Gastroesophageal sphincter (tissue), 4 donors: ENCODE results near the gene TBC1D10A. TPM values are rescaled to one million over a fixed set of nuclear protein-coding genes. Genes with fewer than 3 reads are reported as not detected.
A peak's percentile ranks its signal among the peaks of the same experiment; 100 is the strongest.

ENCODE experiments used
- ATAC-seq: fragments of 150-250 bp; one replicate; pipeline ENCODE4 v1.9.1; 2016; ENCODE audit warnings: mild to moderate bottlenecking, moderate library complexity
- H3K27ac ChIP-seq, 4 donors: fragments of 200-600 bp; sonication (generic) in 3 of 4; 1 replicate in 3 of 4; 2 replicates in 1 of 4; pipeline ENCODE4 v1.5.1; 2016 to 2019
- H3K27me3 ChIP-seq: fragments of 200-600 bp; sonication (generic); one replicate; pipeline ENCODE4 v1.5.1; 2019
- H3K36me3 ChIP-seq, 2 donors: fragments of 200-600 bp; sonication (generic); one replicate each; pipeline ENCODE4 v1.5.1; 2019; ENCODE audit warnings: control low read depth in 1 of 2
- H3K4me1 ChIP-seq, 3 donors: fragments of 200-600 bp; sonication (generic); 1 replicate in 2 of 3; 2 replicates in 1 of 3; pipeline ENCODE4 v1.5.1; 2016 to 2019; ENCODE audit warnings: control low read depth in 2 of 3
- H3K4me3 ChIP-seq, 2 donors: fragments of 200-600 bp; sonication (generic); one replicate each; pipeline ENCODE4 v1.5.1; 2019; ENCODE audit warnings: mild to moderate bottlenecking in 1 of 2, moderate library complexity in 1 of 2
- H3K9me3 ChIP-seq, 3 donors: fragments of 200-600 bp; sonication (generic); one replicate each; pipeline ENCODE4 v1.5.1; 2017 to 2019; ENCODE audit warnings: control low read depth in 2 of 3
- CTCF ChIP-seq, 4 experiments: fragments of 200-600 bp in 2 of 4; fragments of 450-650 bp in 2 of 4; sonication (generic) in 1 of 4; IDR thresholded peaks; one replicate each; pipeline ENCODE4 v1.5.1; 2017 to 2019; ENCODE audit warnings: antibody characterized with exemption in 4 of 4, mild to moderate bottlenecking in 2 of 4, moderate library complexity in 2 of 4
- EP300 ChIP-seq: sonication (generic); formaldehyde crosslinking; IDR thresholded peaks from one replicate; pipeline ENCODE4 v1.6.1; 2017; ENCODE audit warnings: antibody characterized with exemption, mild to moderate bottlenecking
- POLR2A ChIP-seq, 2 donors: fragments of 450-650 bp; IDR thresholded peaks; one replicate each; pipeline ENCODE4 v1.6.1; 2017; ENCODE audit warnings: antibody characterized with exemption in 2 of 2, mild to moderate bottlenecking in 2 of 2, moderate library complexity in 1 of 2
- POLR2AphosphoS5 ChIP-seq: sonication (generic); formaldehyde crosslinking; IDR thresholded peaks from one replicate; pipeline ENCODE4 v1.6.1; 2017; ENCODE audit warnings: antibody characterized with exemption
- WGBS, 2 donors: methylation state at CpG; one replicate each; pipeline ENCODE4 v1.1.5; 2018; ENCODE audit warnings: low coverage in 1 of 2; 5-methylcytosine and 5-hydroxymethylcytosine counted together
- total RNA-seq, 4 donors: library from RNA; depleted of rRNA; stranded (reverse); fragments of >200 nt; gene quantifications; one replicate each; pipeline ENCODE4 v1.1.0, GENCODE V29; 2016

TBC1D10A gene
- total RNA-seq, 4 donors from 2014 or later: 25.3 to 30.8 (median 26.0) TPM

GRCh38 chr22:30286813-30287647, 39.7 kb downstream of the TBC1D10A start:
- no peak for ATAC-seq

GRCh38 chr22:30286331-30286730, 40.4 kb downstream of the TBC1D10A start:
- H3K27ac ChIP-seq: peak overlapping the region in 1 of 4 donors; percentile 95
- H3K9me3 ChIP-seq: no peaks in the 10 kb centered on the region
- peaks cover 0 to 44% of the 10 kb centered on the region in 2 donors for H3K36me3 ChIP-seq
- no peaks in the 10 kb centered on the region for H3K27me3 ChIP-seq
- H3K4me3 ChIP-seq: no peak overlapping the region
- TF ChIP-seq EP300: no peak
- TF ChIP-seq POLR2AphosphoS5: no peak
- peaks cover 7 to 42% (median 28%) of the 10 kb centered on the region in 3 donors for H3K4me1 ChIP-seq
- 90 to 93% methylated on average over 2 to 3 of the region's 5 CpGs for WGBS, 2 donors
- ATAC-seq: no peak

More at GRCh38 chr22:30286813-30287647, 39.7 kb downstream of the TBC1D10A start:
- H3K27me3 ChIP-seq: no peaks in the 10 kb centered on the region
- H3K36me3 ChIP-seq: peaks cover 0 to 49% of the 10 kb centered on the region in 2 donors
- WGBS, 2 donors: 54 to 58% methylated on average over 6 to 7 of the region's 31 CpGs
- no peak overlapping the region for H3K4me3 ChIP-seq
- TF ChIP-seq CTCF (IDR thresholded peaks at IDR 0.05) (peak in 3 of 4 experiments; percentile 80 to 87 (median 85)), POLR2AphosphoS5 (no peak), EP300 (no peak), POLR2A (IDR thresholded peaks at IDR 0.05) (no peak)
- H3K9me3 ChIP-seq: no peaks in the 10 kb centered on the region
- peak overlapping the region in 2 of 4 donors; percentile 95 to 98 for H3K27ac ChIP-seq
- peaks cover 7 to 49% (median 35%) of the 10 kb centered on the region in 3 donors for H3K4me1 ChIP-seq

DNA sequence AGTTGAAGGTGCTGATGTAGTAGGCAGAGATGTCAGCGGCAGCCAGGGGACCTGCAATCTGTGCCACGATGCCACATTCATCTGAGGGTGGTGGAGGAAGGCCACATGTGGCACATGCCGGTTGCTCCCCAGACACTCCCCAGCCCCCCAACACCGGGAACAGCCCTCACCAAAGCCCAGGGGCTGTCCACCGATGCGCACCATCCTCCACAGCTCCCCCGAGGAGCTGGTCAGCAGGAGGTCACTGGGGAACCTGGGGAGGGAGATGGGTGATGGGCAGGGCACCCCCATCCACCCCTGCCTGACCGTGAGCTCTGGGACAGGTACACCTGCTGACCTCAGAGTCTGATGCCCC, 40.9 kb downstream of the TBC1D10A start:
- ATAC-seq: no peak
- H3K9me3 ChIP-seq: no peaks in the 10 kb centered on the region
- TF ChIP-seq CTCF (IDR thresholded peaks at IDR 0.05) (no peak), POLR2A (IDR thresholded peaks at IDR 0.05) (no peak), EP300 (no peak), POLR2AphosphoS5 (no peak)
- H3K4me3 ChIP-seq: no peak overlapping the region
- H3K36me3 ChIP-seq: peaks cover 0 to 44% of the 10 kb centered on the region in 2 donors
- H3K4me1 ChIP-seq: peaks cover 7 to 37% (median 23%) of the 10 kb centered on the region in 3 donors
- H3K27ac ChIP-seq: no peak overlapping the region
- no peaks in the 10 kb centered on the region for H3K27me3 ChIP-seq
- WGBS, 2 donors: 60% methylated on average over 1 of the region's 8 CpGs; no CpG with 5 or more reads in 1 of the 2 donors

GRCh38 chr22:30285176-30285845, 41.4 kb downstream of the TBC1D10A start:
- H3K4me1 ChIP-seq: peaks cover 4 to 32% (median 18%) of the 10 kb centered on the region in 3 donors
- no peak overlapping the region for H3K27ac ChIP-seq
- no peak for ATAC-seq
- peaks cover 0 to 44% of the 10 kb centered on the region in 2 donors for H3K36me3 ChIP-seq
- H3K9me3 ChIP-seq: no peaks in the 10 kb centered on the region
- no peak overlapping the region for H3K4me3 ChIP-seq
- 73 to 89% methylated on average over 6 to 13 of the region's 27 CpGs for WGBS, 2 donors
- H3K27me3 ChIP-seq: no peaks in the 10 kb centered on the region
- TF ChIP-seq EP300: no peak

DNA sequence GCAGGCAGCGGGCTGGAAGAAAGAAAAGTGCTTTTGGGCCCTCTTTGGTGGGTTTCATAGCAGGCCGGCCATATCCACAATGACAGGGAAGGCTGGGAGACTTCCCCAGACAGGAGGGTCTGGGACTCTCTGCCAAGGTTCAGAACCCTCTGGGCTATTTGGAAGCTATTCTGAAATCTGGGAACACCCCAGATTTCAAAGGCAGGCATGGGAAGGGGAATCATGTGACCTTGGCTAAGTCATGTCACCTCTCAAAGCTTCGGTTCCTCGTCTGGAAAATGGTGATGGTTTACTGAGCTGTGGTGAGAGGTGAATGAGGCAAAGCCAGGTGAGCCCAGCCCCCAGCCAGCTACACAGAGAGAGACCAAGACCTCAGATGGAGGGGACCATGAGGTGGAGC, 42.1 kb downstream of the TBC1D10A start:
- no peak for ATAC-seq
- Histone ChIP-seq H3K27ac (no peak overlapping the region), H3K9me3 (no peaks in the 10 kb centered on the region), H3K36me3 (peaks cover 0 to 44% of the 10 kb centered on the region in 2 donors), H3K27me3 (no peaks in the 10 kb centered on the region), H3K4me1 (peaks cover 0 to 27% (median 13%) of the 10 kb centered on the region in 3 donors), H3K4me3 (no peak overlapping the region)
- 69% methylated on average over 3 of the region's 4 CpGs; no CpG with 5 or more reads in 1 of the 2 donors for whole genome bisulfite sequencing, 2 donors
- TF ChIP-seq EP300 (no peak), CTCF (IDR thresholded peaks at IDR 0.05) (no peak)
